Frontal cortex (tissue), 4 donors: ENCODE measurements around the gene CELA2A. TPM values are rescaled to one million over a fixed set of nuclear protein-coding genes. Genes with fewer than 3 reads are reported as not detected.
"Not testable (repeated sequence)": the region's sequence is repeated elsewhere in the genome, so short reads cannot be mapped to it uniquely, and the experiment has no call there.

ENCODE experiments used
- DNase-seq, 2 donors: peaks; one replicate each; pipeline ENCODE4 v3.0.0; 2012; ENCODE audit warnings: low spot score in 2 of 2
- FAIRE-seq: peaks from 2 replicates; lab custom pipeline; 2012; peaks lifted over from hg19 to GRCh38; lab: Jason Lieb, UNC
- total RNA-seq: library from RNA; depleted of rRNA; stranded (reverse); fragments of >200 nt; gene quantifications from one replicate; pipeline ENCODE4 v1.2.3, GENCODE V29; 2014
- donor health status: control.
- donor health status: control.
- donor health status: control.

The CELA2A gene
- total RNA-seq, 1 donor from 2014 or later = not detected

GRCh38 chr1:15515022-15515663 is 58.6 kb downstream of the CELA2A start:
- FAIRE-seq (no peak), DNase-seq (no peak)

DNA sequence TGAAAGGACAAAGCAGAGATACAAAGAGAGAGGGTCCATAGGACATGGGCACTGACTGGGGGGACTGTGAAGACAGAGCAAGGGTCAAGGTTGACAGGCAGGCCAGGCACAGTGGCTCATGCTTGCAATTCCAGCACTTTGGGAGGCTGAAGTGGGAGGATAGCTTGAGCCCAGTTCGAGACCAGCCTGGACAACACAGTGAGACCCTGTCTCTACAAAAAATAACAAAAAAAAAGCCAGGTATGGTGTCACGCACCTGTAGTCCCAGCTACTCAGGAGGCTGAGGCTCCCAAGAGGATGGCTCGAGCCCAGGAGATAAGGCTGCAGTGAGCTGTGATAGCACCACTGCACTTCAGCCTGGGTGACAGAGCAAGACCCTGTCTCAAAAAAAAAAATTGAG is 63.1 kb downstream of the CELA2A start:
- no peak for DNase-seq
- FAIRE-seq = no peak

GRCh38 chr1:15521206-15521906 is 64.8 kb downstream of the CELA2A start:
- not testable (repeated sequence) for DNase-seq, FAIRE-seq

Other genes starting within 250 kb of the CELA2A start
- 0.41 TPM for gene FHAD1, start 209.5 kb upstream of the CELA2A start, total RNA-seq
- gene EFHD2, start 46.8 kb upstream of the CELA2A start, total RNA-seq = 5.3 TPM
- not detected for gene CTRC, start 18.3 kb upstream of the CELA2A start, total RNA-seq
- gene CELA2B, start 19.4 kb downstream of the CELA2A start, total RNA-seq = not detected
- 2.0 TPM for gene CASP9, start 67.5 kb downstream of the CELA2A start, total RNA-seq
- 16.3 TPM for gene DNAJC16, start 70.1 kb downstream of the CELA2A start, total RNA-seq
- 0.82 TPM for gene AGMAT, start 128.3 kb downstream of the CELA2A start, total RNA-seq
- 11.8 TPM for gene DDI2, start 160.7 kb downstream of the CELA2A start, total RNA-seq
- gene PLEKHM2, start 227.6 kb downstream of the CELA2A start, total RNA-seq = 32.6 TPM